ENCODE results near the gene STXBP5. TPM values are rescaled to one million over a fixed set of nuclear protein-coding genes. Genes with fewer than 3 reads are reported as not detected.

The STXBP5 gene
- total RNA-seq, 1 experiment from 2014 or later = 11.6 TPM

DNA sequence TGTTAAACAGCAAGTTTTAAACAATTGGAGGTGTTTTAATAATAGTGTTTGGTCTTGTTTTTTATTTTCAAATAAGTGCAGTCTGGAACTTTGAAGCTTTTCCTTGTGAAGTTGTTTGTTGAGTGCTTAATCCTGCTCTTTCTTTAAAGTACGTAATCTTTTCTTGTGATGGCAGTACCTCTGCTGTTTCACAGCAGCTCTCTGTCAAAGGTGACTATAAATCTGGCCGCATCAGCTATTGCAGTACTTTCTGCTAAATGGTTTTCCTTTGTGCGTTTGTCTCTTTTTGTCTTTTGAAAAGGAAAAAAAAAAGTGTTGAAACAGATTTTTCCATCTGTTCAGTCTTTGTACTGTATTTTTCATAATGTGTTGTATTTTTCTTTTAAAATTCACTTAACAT lies 12.7 kb downstream of the STXBP5 start:
- Mint-ChIP-seq H3K9me3 (no peaks in the 10 kb centered on the region), H3K27ac (no peak overlapping the region), H3K36me3 (ENCODE audit: insufficient read depth in 1 of 3, low read depth in 3 of 3) (peaks cover 0 to 2% (median 0%) of the 10 kb centered on the region in 3 experiments; a peak in 1 of 7 replicates), H3K27me3 (ENCODE audit: low read depth) (no peaks in the 10 kb centered on the region), H3K4me3 (no peak overlapping the region), H3K4me1 (peaks cover 2 to 3% of the 10 kb centered on the region in 2 experiments; a peak in 3 of 4 replicates)
- WGBS (ENCODE audit: extremely low coverage, insufficient read length, low lambda C conversion rate) = no CpG with 5 or more reads among the region's 3 CpGs
- Histone ChIP-seq H3K18ac (ENCODE audit: insufficient read length, low read depth, low read length) (no peak overlapping the region), H3K23me2 (ENCODE audit: insufficient read length, low read depth, low read length, poor library complexity, severe bottlenecking) (no peaks in the 10 kb centered on the region), H2BK15ac (ENCODE audit: low read depth, low read length) (no peak overlapping the region), H3K4me1 (ENCODE audit: insufficient read depth, low read length) (no peaks in the 10 kb centered on the region), H2BK20ac (ENCODE audit: low read depth, low read length, poor library complexity, severe bottlenecking) (no peak overlapping the region), H3K27me3 (ENCODE audit: insufficient read depth, low read length) (no peaks in the 10 kb centered on the region), H3K9ac (ENCODE audit: extremely low read depth, insufficient read length, low read length) (no peak overlapping the region), H3K79me2 (ENCODE audit: insufficient read depth, low read length) (no peaks in the 10 kb centered on the region), H3K23ac (ENCODE audit: insufficient read length, low read depth, low read length) (no peak overlapping the region), H2BK120ac (ENCODE audit: low read depth, low read length, poor library complexity, severe bottlenecking) (no peak overlapping the region), H3T11ph (ENCODE audit: low read length) (no peak overlapping the region), H2BK12ac (ENCODE audit: insufficient read length, low read depth, low read length) (no peak overlapping the region), H3K4ac (ENCODE audit: low read depth, low read length) (no peak overlapping the region), H2AFZ (ENCODE audit: low read length) (no peak overlapping the region), H3K27ac (ENCODE audit: insufficient read length, low read depth, low read length) (no peak overlapping the region), H4K5ac (ENCODE audit: insufficient read length, low read depth, low read length) (no peak overlapping the region), H3K79me1 (ENCODE audit: insufficient read depth, low read depth, low read length, poor library complexity, severe bottlenecking) (no peaks in the 10 kb centered on the region), H4K91ac (ENCODE audit: insufficient read length, low read depth, low read length) (no peak overlapping the region), H2BK5ac (ENCODE audit: insufficient read length, low read length) (no peak overlapping the region), H3K56ac (ENCODE audit: insufficient read length, low read depth, low read length) (no peak overlapping the region), H4K20me1 (ENCODE audit: control insufficient read depth, insufficient read depth, insufficient read length) (no peaks in the 10 kb centered on the region), H3K4me2 (ENCODE audit: insufficient read depth, insufficient read length, low read length) (no peak overlapping the region), H4K8ac (replicated peaks; ENCODE audit: insufficient read length, low read depth, low read length) (no peak overlapping the region), H2AK5ac (ENCODE audit: insufficient read length, low read length) (no peak overlapping the region), H3K14ac (ENCODE audit: insufficient read depth, low read length) (no peak overlapping the region), H3K9me3 (ENCODE audit: control insufficient read depth, low read depth, low read length) (no peaks in the 10 kb centered on the region)
- TF ChIP-seq, protein P1, sequence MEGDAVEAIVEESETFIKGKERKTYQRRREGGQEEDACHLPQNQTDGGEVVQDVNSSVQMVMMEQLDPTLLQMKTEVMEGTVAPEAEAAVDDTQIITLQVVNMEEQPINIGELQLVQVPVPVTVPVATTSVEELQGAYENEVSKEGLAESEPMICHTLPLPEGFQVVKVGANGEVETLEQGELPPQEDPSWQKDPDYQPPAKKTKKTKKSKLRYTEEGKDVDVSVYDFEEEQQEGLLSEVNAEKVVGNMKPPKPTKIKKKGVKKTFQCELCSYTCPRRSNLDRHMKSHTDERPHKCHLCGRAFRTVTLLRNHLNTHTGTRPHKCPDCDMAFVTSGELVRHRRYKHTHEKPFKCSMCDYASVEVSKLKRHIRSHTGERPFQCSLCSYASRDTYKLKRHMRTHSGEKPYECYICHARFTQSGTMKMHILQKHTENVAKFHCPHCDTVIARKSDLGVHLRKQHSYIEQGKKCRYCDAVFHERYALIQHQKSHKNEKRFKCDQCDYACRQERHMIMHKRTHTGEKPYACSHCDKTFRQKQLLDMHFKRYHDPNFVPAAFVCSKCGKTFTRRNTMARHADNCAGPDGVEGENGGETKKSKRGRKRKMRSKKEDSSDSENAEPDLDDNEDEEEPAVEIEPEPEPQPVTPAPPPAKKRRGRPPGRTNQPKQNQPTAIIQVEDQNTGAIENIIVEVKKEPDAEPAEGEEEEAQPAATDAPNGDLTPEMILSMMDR (conservative IDR thresholded peaks at IDR 0.05) = no peak
- no peak for DNase-seq

Measured in H9 (cell line).